ENCODE data around the gene CRB2. TPM values are rescaled to one million over a fixed set of nuclear protein-coding genes. Genes with fewer than 3 reads are reported as not detected.

CRB2 gene
- total and polyA plus RNA-seq, 2 of the 4 experiments (the other 2 are of a cell fraction): not detected

GRCh38 chr9:123418052-123418430 lies 62.0 kb downstream of the CRB2 start:
- no peaks in the 10 kb centered on the region for H3K36me3 ChIP-seq (ENCODE audit: control insufficient read depth, insufficient read depth, low read length)
- no peaks in the 10 kb centered on the region for H3K4me1 ChIP-seq (ENCODE audit: control insufficient read depth, insufficient read depth, low read length)
- no peak overlapping the region for H2BK120ac ChIP-seq (ENCODE audit: low read depth, low read length)
- no peak overlapping the region for H3K9ac ChIP-seq (ENCODE audit: low read depth, low read length)
- H3K18ac ChIP-seq (ENCODE audit: low read depth, low read length): no peak overlapping the region
- no peaks in the 10 kb centered on the region for H3K27me3 ChIP-seq (ENCODE audit: control insufficient read depth, insufficient read depth, low read length)
- H3K14ac ChIP-seq (replicated peaks; ENCODE audit: low read depth, low read length): no peak overlapping the region
- H2AK5ac ChIP-seq (ENCODE audit: low read depth, low read length): no peak overlapping the region
- no peak overlapping the region for H3K4me3 ChIP-seq (ENCODE audit: insufficient read depth, low read depth, low read length)
- no peaks in the 10 kb centered on the region for H3K79me1 ChIP-seq (ENCODE audit: low read depth in 1 of 2, low read length in 2 of 2)
- TF ChIP-seq CTCF (conservative IDR thresholded peaks at IDR 0.05; ENCODE audit: low read depth, low read length) (no peak), RAD21 (IDR thresholded peaks at IDR 0.05; ENCODE audit: low read length) (no peak), CHD1 (IDR thresholded peaks at IDR 0.05; ENCODE audit: low read depth, low read length) (no peak), FOS (IDR thresholded peaks at IDR 0.05; ENCODE audit: low read depth, low read length) (no peak), MXI1 (IDR thresholded peaks at IDR 0.05; ENCODE audit: borderline replicate concordance, low read depth, low read length) (no peak), CEBPB (IDR thresholded peaks at IDR 0.05; ENCODE audit: low read depth, low read length) (no peak), NFE2L2 (IDR thresholded peaks at IDR 0.05; ENCODE audit: low read depth, low read length) (no peak), POLR2A (IDR thresholded peaks at IDR 0.05; ENCODE audit: low read depth, low read length) (no peak), RCOR1 (IDR thresholded peaks at IDR 0.05; ENCODE audit: insufficient replicate concordance, low read length) (no peak), ELK1 (IDR thresholded peaks at IDR 0.05; ENCODE audit: borderline replicate concordance, low read depth, low read length) (no peak), MAZ (IDR thresholded peaks at IDR 0.05; ENCODE audit: borderline replicate concordance, low read depth, low read length) (no peak), SMC3 (IDR thresholded peaks at IDR 0.05; ENCODE audit: low read depth, low read length) (no peak), MAFK (IDR thresholded peaks at IDR 0.05; ENCODE audit: low read depth, low read length) (no peak), RFX5 (IDR thresholded peaks at IDR 0.05; ENCODE audit: low read depth, low read length) (no peak), BHLHE40 (IDR thresholded peaks at IDR 0.05; ENCODE audit: low read depth, low read length) (no peak)
- H4K8ac ChIP-seq (ENCODE audit: low read depth in 2 of 2, low read length in 2 of 2): no peak overlapping the region
- no peaks in the 10 kb centered on the region; the same call in 1 of the 2 replicates for H4K20me1 ChIP-seq (ENCODE audit: insufficient read depth, low read length)
- H2AK9ac ChIP-seq (replicated peaks; ENCODE audit: low read depth, low read length, poor library complexity): no peak overlapping the region
- no peak overlapping the region for H3K4ac ChIP-seq (ENCODE audit: low read depth, low read length)
- H4K91ac ChIP-seq (ENCODE audit: insufficient read depth, low read depth, low read length): no peak overlapping the region
- no peak overlapping the region for H3K4me2 ChIP-seq (ENCODE audit: low read depth, low read length)
- no peak for DNase-seq
- H2BK5ac ChIP-seq (ENCODE audit: low read depth, low read length, poor library complexity, severe bottlenecking): no peak overlapping the region
- in situ Hi-C loops (cut with MboI; ENCODE audit: low sequenced_read_pairs) (no loop called here), intact Hi-C loops (cut with micrococcal nuclease) (no loop called here), dilution Hi-C loops (cut with HindIII; ENCODE audit: low sequenced_read_pairs, unreplicated experiment) (no loop called here)
- no peak for ATAC-seq (ENCODE audit: low read depth)
- H2AFZ ChIP-seq (replicated peaks; ENCODE audit: low read length, poor library complexity): no peak overlapping the region
- ChIA-PET POLR2A (ENCODE audit: unreplicated experiment) (no interaction called here), CTCF (no interaction called here)
- no peak overlapping the region for H3K23ac ChIP-seq (ENCODE audit: low read depth, low read length)
- no peak overlapping the region for H4K5ac ChIP-seq (ENCODE audit: low read depth, low read length)
- no peak overlapping the region for H3K27ac ChIP-seq (ENCODE audit: insufficient read depth, low read length)
- no peak overlapping the region for H2BK15ac ChIP-seq (ENCODE audit: low read depth, low read length)
- no peaks in the 10 kb centered on the region for H3K9me1 ChIP-seq (ENCODE audit: insufficient read depth, low read length)
- no TSS peak for BruUV-seq (replicated peaks)
- H2BK20ac ChIP-seq (ENCODE audit: low read depth, low read length): no peak overlapping the region
- 80% methylated on average over 1 of the region's 5 CpGs; no CpG with 5 or more reads in 1 of the 2 experiments for WGBS, 2 experiments (ENCODE audit: extremely low coverage in 2 of 2, insufficient read length in 1 of 2)
- no peaks in the 10 kb centered on the region for H3K9me3 ChIP-seq (ENCODE audit: control insufficient read depth, insufficient read depth, low read length)
- H3K56ac ChIP-seq (ENCODE audit: extremely low read depth, insufficient read depth, low read length): no peak overlapping the region

Data from IMR-90 (cell line).